Limb (tissue), 2 donors: Measurements from ENCODE around the gene GLI2.

Source experiments
- DNase-seq, 2 donors: peaks; one replicate each; pipeline ENCODE4 v3.0.0-alpha.2; 2016; ENCODE audit errors: extremely low spot score in 2 of 2

GLI2 gene

GRCh38 chr2:120712180-120712681 is 23.4 kb upstream of the GLI2 start:
- peak in 1 of 2 donors; percentile 68 for DNase-seq

DNA sequence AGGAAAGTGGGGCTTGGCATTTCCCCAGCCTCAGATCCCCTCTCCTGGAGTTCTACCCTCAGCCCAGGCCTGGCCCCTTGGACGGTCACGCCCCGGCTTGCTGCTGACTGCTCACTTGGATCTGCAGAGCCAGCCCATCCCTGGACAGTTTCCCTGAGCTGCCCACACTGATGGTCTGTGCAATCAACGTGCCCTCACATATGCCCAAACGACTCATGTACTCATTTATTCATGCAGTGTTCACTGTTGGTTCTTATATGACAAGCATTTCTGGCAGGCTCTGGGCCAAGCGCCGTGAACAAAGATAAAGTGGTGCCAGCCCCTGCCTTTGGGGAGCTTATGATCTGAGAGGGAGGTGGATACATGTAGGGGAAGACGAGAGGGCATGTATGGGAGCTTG is 20.3 kb upstream of the GLI2 start:
- DNase-seq: peak in 1 of 2 donors; percentile 28

- peak in 1 of 2 donors; percentile 58 for DNase-seq
Observed at GRCh38 chr2:120715941-120716340, 19.7 kb upstream of the GLI2 start.

- DNase-seq: peak in 1 of 2 donors; percentile 34
Observed at GRCh38 chr2:120716641-120717585, 18.8 kb upstream of the GLI2 start.

DNA sequence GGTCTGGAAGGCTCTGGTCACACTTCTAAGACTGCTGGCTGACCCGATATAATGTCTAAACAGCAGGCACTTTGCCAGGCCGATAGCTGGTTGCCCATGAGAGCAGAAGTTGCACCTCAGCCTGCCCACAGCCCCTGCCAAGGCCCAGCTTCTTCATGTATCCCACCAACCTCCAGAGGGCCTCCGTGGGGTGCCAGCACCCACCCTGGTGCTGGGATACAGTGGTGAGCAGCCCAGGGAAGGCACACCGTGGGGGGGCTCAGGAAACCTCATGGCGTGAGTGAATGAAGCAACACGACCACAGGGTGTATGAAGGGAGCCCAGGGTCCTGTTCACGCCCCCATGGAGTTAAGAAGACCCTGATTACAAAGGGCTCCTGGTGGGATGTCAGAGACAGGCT is 16.2 kb upstream of the GLI2 start:
- peak in 1 of 2 donors; percentile 21 for DNase-seq

GRCh38 chr2:120720231-120720630 is 15.4 kb upstream of the GLI2 start:
- peak in 1 of 2 donors; percentile 22 for DNase-seq

DNA sequence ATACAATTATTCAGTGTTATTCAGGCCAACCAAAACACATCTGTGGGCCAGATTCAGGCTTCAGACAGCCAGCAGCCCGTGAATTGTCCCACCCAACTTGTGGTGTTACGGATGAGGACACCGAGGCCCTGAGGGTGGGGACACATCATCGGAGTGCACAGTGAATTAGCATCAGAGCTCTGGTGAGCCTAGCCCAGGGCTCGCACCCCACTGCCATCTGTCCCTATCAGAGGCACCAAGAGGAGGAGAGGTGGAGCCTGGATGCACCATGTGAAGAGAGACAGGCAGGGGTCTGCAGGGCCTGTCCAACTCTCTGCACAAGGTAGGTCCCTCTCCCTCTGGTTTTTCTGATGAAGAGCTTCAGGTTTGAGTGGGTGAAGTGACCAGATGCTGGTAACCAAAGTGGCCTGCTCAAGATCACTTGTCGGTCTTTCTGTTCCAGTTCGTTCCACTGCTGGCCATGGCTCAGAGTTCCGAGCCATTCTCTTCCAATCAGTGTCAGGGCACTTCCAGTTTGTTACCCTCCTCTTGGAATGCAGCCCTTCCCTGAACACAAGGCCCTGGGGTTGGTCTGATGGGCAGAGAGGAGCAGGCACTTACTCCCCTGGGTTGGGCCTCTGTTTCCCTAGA is 14.8 kb upstream of the GLI2 start:
- peak in 1 of 2 donors; percentile 23 for DNase-seq

DNA sequence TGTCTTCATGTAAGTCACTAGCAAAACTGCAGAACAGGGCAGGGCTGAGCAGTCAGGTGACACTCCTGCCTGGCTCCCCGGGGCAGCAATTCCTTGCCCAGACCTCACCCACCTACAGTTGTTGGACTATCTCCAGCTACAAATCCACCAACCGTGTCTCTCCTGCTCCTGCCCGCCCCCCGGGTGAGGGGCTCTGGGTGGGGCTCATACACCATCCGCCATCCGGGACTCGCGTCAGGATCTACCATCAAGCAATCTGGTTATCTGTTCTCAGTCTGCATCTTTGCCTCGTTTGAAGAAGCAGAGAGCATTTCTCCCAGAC is 13.5 kb upstream of the GLI2 start:
- DNase-seq: peak in 1 of 2 donors; percentile 26

DNA sequence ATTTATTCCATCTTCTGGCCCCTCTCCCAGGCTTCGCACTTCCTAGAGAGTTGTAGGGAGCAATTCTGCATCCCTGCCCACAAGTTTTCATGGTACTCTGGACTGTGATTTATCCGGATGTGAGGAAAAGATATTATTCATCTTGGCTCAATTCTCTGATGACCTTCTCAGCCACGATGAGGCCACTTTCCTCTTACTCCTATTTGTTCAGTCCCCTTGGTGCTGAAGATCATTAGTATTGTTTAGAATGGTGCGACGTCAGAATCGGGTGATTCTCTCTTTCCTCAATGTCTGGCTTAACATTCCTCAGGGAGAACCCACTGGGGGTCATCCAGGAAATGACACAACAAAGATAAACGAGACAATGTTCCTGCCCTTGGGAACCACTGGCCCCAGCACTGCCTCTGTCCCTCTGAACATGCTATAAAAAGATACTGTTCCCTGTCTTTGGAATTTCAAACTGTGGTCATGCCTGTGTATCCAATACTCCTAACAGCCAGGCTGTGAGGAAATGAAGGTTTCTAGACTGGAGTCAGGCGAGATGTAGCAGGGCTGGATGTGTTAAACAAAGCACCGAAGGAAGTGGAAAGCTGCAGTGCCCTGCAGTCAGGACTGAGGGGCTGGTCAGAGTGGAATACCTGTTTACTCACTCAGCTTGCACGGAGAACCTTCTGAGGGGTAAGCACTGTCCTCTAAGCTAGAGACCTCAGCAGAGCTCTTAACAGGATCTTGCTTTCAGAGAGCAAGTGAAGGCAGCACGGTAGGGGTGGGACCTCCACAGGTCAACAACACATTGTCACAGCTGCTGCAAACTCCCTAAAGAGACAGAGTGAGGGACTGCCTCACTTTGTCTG is 12.9 kb upstream of the GLI2 start:
- peak in 1 of 2 donors; percentile 23 for DNase-seq

DNA sequence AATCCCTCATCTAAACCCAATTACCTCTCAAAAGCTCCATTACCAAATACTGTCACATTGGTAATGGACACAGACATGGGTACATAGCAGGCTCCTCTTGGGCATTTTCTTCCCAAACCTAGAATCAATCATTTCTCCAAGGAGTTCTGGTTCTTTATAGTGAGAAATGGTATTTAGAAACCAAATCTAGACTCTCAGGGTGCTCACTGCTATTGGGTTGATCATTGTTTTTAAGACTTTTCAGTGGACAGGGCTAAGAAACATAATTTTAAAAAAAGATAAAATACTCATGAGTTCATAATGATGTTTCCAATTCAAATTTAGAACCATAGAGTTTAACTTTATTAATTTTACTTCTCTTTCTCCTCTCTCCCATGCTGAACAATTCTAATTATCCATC is 9.4 kb upstream of the GLI2 start:
- no peak for DNase-seq

DNA sequence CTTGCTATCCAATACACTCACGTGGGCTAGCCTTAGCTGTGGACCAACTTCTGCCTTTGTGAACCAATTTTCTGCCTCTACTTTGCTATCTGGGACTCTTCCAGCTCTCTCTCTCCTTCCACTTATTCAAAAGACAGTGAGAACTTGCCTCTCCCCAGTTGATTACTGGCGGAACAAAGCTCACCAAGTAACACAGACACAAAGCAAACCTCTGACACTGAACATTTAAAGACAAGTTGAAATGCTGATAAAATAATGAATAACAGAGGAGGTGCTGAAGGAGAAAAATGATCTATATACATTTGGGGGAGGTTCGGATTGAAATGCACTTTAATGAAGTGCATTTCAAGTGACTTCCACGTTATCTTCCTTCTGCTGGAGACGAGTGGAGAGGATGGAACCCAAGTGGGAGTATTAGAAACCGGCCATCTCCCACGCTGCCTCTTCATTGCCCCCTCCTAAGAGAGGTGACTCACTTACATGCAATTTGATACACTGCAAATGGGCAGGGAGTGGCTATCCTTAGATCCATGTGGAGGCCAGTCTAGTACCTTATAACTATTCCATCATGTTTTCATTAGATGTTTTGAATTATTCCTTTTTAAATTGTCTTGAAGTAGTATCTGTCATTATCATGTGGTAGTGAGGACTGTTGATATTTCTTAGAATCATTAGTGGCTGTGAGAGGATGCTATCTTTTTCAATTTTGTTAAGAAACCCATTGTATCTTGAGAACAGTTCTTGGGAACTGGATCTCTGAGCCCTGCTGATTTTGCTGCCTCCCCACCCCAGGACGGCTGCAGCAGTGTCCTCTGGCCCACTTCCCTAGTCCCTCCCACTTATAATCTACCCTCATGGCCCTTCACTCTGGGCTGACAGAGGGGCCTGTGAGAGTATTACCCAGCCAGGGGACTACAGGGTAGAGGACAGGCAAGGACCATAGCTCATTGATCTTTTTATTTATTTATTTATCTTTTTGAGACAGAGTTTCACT is 6.0 kb upstream of the GLI2 start:
- no peak for DNase-seq

- DNase-seq: no peak
Observed at GRCh38 chr2:120731175-120731574, 4.5 kb upstream of the GLI2 start.

DNA sequence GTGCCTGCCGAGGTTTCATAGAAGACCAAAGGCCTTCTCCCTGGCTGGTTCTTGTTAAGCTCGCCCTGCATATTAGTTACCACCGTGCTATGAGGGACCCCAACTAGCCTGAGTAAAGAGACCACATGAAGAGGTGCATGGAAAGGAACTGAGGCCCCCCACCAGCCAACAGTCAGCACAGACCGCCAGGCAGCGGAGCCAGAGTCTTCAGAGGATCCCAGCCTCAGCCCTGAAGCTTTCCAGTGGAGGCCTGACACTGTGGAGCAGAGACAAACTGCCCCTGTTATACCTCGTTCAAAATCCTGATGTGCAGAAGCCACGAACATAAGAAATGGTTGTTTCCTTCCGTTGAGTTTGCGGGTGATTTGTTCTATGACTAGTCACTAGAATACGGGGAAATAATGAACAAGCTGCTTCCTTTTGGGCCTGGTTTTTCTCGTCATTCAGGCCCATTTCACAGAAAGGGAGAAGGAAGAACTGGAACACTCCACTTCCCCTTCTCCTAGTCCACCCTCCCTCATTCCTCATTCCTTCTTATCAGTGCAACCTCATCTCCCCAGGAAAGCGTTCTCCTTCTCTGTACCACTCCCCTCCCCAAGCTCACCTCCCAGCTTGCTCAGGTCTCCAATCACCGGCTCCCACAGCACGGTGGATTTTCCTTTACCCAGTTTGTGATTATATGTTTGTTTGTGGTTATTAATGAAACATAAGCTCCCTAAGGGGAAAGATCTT is 3.0 kb upstream of the GLI2 start:
- no peak for DNase-seq

DNA sequence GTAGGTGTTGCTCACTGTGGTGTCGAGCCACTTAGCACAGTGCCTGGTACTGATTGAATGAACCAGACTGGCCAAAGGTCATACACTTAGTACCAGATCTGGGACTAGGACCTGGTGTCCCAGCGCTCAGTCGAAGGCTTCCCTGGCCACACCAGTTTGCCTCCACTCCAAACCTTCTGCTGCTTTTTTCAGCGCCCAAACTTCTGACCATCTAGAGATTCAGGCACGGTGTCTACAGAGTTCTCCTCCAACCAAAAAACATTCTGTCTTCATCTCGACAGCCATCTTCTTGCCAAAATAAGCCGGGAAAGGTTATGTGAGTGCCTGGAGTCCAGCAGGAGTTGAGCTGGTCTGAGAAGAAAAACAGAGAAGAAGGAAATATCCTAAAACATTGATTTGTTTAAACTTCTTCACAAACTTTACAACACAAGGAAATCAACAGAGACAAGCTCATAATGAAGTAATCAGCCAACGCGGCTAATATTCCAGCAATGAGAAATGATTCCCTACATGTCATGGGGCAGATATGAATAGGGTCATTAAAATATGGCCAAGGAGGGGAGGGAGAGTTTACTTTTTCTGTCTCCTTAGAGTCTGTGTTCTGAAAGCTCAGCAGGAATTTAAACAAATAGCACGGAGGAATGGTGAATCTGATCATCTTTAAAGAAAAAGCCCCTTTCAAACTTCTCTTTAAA is 2.3 kb upstream of the GLI2 start:
- DNase-seq: no peak

DNA sequence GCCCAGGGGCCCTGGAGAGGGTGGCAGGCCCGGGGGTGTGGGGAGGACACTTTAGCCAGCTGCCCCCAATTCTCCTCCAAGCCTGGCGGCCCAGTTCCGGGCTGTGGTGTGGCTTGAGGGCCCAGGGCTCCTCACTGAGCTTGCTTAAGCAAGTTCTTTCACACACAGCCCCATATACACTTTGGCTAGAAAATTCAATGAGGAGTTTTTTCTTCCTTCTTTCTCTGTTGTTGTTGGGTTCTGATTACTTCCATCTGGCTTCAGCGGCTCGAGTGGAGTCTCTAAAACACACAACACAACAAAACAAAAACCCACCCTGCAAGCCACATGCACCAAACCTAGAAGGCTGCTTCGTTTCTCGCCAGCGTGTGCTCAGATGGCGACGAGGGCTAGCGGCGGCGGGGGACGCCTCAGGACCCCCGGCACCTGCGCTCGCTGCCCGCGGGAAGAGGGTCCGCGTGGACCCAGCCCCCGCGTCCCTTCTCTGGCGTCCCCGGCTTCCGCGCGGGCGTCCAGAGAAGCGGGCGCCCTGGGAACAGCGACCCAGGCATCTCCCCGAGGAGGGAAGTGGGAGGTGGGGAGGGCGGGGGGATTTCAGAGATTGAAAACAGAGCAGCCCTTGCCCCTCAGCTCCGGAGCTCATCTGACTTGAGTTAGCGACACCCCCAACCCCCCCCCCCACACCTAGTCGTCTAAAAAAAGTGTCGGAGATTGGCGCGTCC is 577 bp upstream of the GLI2 start:
- DNase-seq: no peak

GRCh38 chr2:120736202-120736623 is 545 bp downstream of the GLI2 start:
- DNase-seq: no peak

- peak; percentile 79 to 86 for DNase-seq
Observed at GRCh38 chr2:120736624-120737339, 1.1 kb downstream of the GLI2 start.
